Stomach smooth muscle (tissue), 2 donors: ENCODE data around the gene SLC38A10.

Experiments used
- H3K27ac ChIP-seq: one replicate; pipeline ENCODE4 v1.7.0; 2013; ENCODE audit warnings: mild to moderate bottlenecking, low read length, inconsistent platforms
- H3K27me3 ChIP-seq, 2 donors: one replicate each; pipeline ENCODE4 v1.7.0; 2013; ENCODE audit warnings: low read length in 2 of 2; ENCODE audit not compliant: insufficient read depth in 2 of 2, control insufficient read depth in 1 of 2
- H3K36me3 ChIP-seq, 2 donors: one replicate each; pipeline ENCODE4 v1.7.0; 2013; ENCODE audit warnings: low read length in 2 of 2; ENCODE audit not compliant: control insufficient read depth in 2 of 2, insufficient read depth in 2 of 2
- H3K4me1 ChIP-seq: one replicate; pipeline ENCODE4 v1.7.0; 2013; ENCODE audit warnings: low read length; ENCODE audit not compliant: control insufficient read depth, insufficient read depth
- H3K4me3 ChIP-seq, 2 donors: one replicate each; pipeline ENCODE4 v1.7.0; 2013; ENCODE audit warnings: low read length in 2 of 2
- H3K9ac ChIP-seq, 2 donors: one replicate each; pipeline ENCODE4 v1.7.0; 2013; ENCODE audit warnings: low read length in 2 of 2, mild to moderate bottlenecking in 1 of 2
- H3K9me3 ChIP-seq, 2 donors: one replicate each; pipeline ENCODE4 v1.7.0; 2013; ENCODE audit warnings: low read length in 2 of 2; ENCODE audit not compliant: control insufficient read depth in 2 of 2
- donor health status: healthy.
- donor health status: Pancreatic carcinoma.

Gene SLC38A10

DNA sequence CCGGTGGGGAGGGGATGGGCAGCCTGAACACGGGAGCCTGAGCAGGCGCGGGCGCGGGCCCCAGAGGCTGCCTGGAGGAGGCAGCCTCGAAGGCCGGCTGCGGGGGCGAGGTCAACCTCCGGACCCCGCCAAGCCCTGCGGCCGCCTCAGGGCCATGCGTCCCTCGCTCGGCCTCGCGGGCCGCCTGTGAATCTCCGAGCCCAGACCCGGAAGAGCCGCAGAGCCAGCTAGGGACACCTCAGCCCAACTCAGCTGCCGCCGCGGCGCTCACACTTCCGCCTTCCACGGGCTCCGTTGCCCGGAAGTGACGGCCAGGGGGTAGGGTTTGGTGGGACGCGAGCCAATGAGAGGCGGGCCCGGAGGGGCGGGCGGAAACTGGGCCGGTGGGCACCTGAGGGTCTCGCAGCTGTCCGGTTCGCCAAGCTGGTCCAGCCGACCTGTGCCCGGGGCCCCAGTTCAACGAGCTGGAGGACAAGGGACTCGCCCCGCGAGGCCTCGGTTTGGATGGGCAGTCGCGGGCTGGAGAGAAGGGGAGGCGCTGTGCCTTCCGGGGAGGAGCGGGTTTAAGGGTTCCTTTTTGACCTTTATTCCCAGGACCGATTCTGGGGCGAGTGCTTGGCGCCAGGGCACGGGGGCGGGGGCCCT is at the start of gene SLC38A10:
SLC38A10 (minus strand) TSS at position 277 of the 645 bp plus-strand sequence. CDS start 386 bp downstream, outside the sequence.
- H3K4me1 ChIP-seq, result peaks cover 24% of the 10 kb centered on the region
- H3K27ac ChIP-seq, result peak within 1 kb of the TSS; percentile 94
- H3K27me3 ChIP-seq, result no peaks in the 10 kb centered on the region
- H3K9me3 ChIP-seq, result no peaks in the 10 kb centered on the region
- H3K4me3 ChIP-seq, result peak within 1 kb of the TSS; percentile 64 to 87
- peak within 1 kb of the TSS; percentile 58 to 90 for H3K9ac ChIP-seq
- peaks cover 0 to 3% of the 10 kb centered on the region in 2 donors for H3K36me3 ChIP-seq

DNA sequence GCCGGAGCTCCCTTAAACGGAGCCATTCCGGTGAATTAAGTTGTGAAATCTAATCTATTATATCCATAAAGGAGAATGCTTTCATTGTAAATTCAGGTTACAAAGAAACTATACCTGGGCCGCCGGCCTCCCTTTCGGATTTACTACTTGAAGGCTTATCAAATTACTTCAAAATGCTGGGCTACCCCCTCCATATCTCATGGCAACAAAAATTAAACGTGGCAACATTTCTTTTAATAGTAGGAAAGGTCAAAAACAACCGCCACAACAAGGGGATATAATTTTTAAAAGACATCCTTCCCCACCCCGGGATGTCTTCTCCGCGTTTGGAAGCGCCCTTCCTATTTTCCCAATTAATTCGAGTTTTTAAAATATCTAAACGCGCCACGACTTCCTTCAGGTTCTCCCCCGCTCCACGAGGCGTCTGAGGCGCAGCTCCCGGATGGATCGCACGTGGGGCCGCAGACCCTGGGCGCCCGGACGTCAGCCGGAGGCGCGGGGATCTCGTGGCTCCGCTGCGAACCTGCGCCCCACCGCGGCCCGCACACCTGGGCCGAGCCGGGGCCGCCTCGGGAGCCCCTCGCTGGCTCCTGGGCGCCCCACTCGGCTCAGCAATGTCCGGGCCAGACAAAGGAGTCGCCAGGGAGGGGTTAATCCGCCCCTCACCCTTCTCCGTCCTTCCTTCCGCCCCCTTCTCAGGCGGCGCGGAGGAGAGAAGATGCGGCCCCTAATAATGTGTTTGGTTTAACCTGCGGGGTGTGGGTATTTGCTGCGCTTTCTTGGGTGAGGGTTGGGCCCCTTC is 47.4 kb upstream of the SLC38A10 start:
- H3K9me3 ChIP-seq, result no peaks in the 10 kb centered on the region
- H3K36me3 ChIP-seq, result no peaks in the 10 kb centered on the region
- peaks cover 55% of the 10 kb centered on the region for H3K4me1 ChIP-seq
- peak overlapping the region; percentile 89 to 94 for H3K4me3 ChIP-seq
- no peaks in the 10 kb centered on the region for H3K27me3 ChIP-seq
- peak overlapping the region; percentile 86 to 91 for H3K9ac ChIP-seq
- H3K27ac ChIP-seq, result peak overlapping the region; percentile 96

DNA sequence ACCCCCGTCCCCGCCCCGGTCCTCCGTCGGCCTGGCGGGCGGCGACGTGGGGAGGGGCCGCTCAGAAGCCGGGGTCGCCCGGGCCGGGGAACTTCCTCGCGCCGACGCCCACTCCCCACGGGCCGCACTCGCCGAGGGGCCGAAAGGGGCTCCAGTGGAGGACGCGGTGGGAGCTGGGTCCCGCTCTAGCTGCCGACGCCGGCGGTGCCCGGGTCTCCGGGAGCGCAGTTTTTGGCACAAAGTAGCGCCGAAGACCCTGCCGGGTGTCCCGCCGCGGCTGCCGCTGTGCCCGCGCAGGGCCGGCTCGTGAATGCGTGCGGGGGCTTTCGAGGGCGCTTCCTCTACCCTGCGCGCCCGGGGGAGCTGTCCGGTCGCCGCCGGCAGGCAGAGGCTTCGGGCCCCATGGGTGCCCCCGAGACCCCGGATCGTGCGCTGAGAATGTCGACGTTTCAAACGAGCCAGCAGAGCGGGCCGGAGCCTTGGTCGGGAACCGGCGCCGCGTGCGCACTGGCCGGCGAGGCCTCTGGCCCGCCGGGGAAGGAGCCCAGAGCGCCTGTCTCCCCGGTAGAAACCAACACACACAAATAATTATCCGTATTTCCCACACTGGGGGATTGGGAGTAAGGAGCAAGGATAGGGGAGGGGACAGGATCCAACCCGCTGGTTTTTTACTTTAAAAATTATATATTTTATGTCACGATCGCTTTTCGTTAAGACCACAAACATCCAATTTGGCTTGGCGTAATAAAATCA is 46.6 kb upstream of the SLC38A10 start:
- H3K36me3 ChIP-seq, result no peaks in the 10 kb centered on the region
- H3K9ac ChIP-seq, result peak overlapping the region; percentile 86 to 91
- peaks cover 59% of the 10 kb centered on the region for H3K4me1 ChIP-seq
- peak overlapping the region; percentile 89 to 94 for H3K4me3 ChIP-seq
- no peaks in the 10 kb centered on the region for H3K27me3 ChIP-seq
- peak overlapping the region; percentile 96 for H3K27ac ChIP-seq
- H3K9me3 ChIP-seq, result no peaks in the 10 kb centered on the region

DNA sequence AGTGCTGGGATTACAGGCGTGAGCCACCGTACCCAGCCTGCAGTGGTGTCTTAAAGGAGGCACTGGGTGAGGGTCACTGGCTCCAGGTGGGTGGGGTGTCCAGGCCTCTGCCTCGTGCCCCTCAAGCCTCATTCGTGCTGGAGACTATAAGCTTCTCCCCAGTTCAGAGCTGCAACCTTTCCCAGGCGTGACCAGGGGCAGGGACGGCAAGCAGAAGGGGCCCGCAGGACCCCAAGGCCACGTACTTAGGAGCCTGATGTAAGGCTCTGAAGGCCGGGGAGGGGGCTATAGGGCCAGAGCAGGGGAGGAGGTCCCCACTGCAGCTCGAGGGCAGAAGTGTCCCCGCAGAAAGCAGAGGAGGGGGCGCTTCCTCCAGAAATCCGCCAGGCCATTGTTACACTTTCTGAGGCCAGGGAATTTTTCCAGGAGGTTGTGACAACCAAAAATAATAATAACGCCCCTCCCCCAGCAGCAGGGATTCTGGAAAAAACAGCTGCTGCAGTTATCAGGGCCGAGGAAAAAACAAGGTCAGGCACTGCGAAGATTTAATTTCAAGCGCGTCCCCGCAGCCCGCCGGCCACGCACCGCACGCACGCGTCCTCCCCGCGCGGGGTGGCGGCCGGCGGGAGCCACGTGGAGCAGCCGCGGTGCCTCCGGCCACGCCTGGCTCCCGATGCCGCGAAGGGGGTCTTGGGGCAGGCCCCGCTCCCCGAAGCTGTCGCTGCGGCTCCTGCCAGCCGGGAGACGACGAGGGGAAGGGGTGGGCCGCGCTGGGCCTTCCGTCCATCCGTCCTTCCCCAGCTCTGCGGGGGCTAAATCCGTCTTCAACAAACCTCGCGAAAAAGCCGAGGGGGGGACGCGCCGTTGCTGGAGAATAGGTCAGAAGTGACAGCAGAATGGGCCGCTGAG is 45.8 kb upstream of the SLC38A10 start:
- Histone ChIP-seq H3K4me3 (peak overlapping the region; percentile 89 to 94), H3K36me3 (no peaks in the 10 kb centered on the region), H3K27me3 (no peaks in the 10 kb centered on the region), H3K9me3 (no peaks in the 10 kb centered on the region), H3K9ac (peak overlapping the region; percentile 86 to 91), H3K4me1 (peaks cover 60% of the 10 kb centered on the region), H3K27ac (peak overlapping the region; percentile 96)

DNA sequence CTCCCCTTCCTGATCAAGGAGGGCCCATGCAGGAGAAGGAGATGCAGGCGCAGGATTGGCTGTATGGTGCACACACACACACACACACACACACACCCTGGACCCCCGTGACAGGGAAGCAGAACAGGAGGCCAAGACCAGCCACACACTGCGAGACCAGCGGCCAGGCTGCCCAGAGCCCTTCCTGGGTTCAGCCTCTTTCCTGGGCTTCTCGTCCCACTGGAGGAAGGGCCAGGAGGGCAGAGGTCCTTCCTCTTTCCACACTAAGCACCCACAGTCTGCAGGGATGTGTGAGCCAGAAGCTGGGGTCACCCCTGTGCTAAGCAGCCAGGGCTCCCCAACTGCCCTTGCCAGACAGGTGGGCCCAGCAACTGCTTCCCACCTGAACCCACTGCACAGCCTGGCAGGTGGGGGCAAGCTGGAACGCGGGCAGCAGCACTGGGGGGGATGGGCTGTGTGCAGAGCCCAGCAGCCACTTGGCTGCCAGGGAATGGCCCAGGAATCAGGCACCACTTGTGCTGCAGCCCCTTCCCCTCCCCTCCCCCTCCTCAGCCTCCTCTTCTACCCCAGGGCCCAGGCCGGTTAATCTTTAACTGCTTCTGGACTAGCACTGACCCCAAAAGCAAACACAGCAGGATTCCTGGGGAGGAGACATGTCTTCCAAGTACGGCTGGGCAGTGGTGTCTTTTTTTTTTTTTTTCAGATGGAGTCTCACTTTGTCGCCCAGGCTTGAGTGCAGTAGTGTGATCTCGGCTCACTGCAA is 44.6 kb upstream of the SLC38A10 start:
- Histone ChIP-seq H3K9ac (peak overlapping the region in 1 of 2 donors; percentile 13), H3K9me3 (no peaks in the 10 kb centered on the region), H3K4me3 (peak overlapping the region in 1 of 2 donors; percentile 40), H3K4me1 (peaks cover 61% of the 10 kb centered on the region), H3K36me3 (no peaks in the 10 kb centered on the region), H3K27me3 (no peaks in the 10 kb centered on the region), H3K27ac (peak overlapping the region; percentile 24)

DNA sequence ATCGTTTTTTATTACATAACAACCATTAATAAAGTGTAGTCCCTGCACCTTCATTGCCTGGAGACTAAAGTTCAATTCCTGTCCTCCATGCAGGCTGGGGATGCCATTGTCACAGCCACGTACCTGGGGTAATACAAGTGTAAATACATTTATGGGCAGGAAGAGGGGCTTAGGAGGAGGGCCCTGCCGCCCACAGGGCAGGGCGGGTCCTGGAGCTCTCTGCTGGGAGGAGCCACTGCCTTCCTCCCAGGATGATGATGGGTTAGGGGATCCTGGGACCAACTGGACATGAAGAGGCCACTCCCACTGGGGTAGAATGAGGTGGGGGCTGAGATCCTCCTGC is 44.1 kb upstream of the SLC38A10 start:
- no peak overlapping the region for H3K4me3 ChIP-seq

DNA sequence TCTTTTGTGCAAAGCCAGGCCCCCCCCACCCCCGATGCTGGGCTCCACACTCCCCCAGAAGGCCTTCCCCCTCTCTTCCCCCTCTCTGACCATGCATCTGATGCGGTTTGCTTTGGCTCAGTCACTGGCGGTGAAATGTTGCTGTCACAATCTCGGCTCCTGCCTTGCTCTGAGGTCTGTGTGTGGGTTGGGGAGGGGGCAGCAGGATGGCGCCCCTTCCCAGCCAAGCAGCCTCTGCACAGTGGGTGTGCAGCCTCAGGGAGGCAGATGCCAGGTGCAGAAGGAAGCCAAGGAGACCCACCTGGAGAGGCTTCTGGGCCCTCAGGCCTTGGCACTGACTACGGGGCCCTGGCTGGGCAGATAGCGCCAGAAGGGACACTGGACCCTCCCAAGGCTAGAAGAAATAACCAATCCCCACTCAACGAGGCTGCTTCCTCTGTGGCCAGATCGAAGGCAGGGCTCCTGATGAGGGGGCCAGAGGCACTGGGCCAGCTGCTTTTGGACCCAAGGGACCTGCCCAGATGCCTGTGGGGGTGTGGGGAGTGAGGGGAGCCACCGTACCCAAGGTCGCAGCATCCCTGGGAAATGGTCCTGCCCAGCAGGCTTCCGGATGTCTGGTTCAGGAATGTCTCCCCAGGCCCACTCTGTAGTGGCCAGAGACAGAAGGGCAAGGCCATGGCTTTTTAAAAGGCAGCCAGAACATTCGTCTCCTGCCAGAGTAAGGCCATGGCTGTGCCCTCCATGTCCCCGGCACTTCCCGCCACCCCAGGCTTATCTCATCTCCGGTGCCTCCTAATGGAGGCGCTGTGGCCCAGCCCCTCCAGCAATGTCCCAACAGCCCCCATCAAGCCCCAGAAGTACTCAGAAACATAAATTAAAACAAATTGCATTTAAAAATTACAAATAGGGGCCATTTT is 43.4 kb upstream of the SLC38A10 start:
- Histone ChIP-seq H3K4me1 (peaks cover 63% of the 10 kb centered on the region), H3K4me3 (no peak overlapping the region), H3K9me3 (no peaks in the 10 kb centered on the region), H3K27me3 (no peaks in the 10 kb centered on the region), H3K27ac (peak overlapping the region; percentile 24), H3K9ac (peak overlapping the region in 1 of 2 donors; percentile 5), H3K36me3 (no peaks in the 10 kb centered on the region)

More for the DNA sequence above, 44.1 kb upstream of the SLC38A10 start:
- no peaks in the 10 kb centered on the region for H3K27me3 ChIP-seq
- no peaks in the 10 kb centered on the region for H3K36me3 ChIP-seq
- peaks cover 63% of the 10 kb centered on the region for H3K4me1 ChIP-seq
- H3K9ac ChIP-seq, result peak overlapping the region in 1 of 2 donors; percentile 13
- H3K27ac ChIP-seq, result peak overlapping the region; percentile 24
- no peaks in the 10 kb centered on the region for H3K9me3 ChIP-seq

DNA sequence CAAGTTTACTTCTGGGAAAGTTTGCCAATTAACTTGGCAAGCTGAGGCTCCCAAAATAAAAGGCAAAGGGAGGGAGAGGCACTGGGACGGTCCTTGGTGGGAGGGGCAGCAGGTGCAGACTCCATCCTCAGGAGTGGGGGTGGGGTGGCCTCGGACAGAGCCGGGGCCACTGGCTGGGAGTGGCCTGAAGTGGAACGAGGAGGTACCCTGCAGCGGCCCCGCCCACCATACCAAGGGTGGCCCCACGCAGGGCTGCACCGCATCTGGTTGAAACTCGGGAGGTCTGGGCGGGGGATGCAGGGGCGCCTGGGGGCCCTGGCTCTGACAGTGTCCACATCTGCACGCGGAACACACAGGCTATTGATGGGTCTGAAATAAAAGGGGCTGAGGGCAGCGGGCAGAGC is 42.4 kb upstream of the SLC38A10 start:
- no peak overlapping the region for H3K27ac ChIP-seq
- no peak overlapping the region for H3K9ac ChIP-seq
- H3K27me3 ChIP-seq, result no peaks in the 10 kb centered on the region
- H3K4me3 ChIP-seq, result no peak overlapping the region
- H3K36me3 ChIP-seq, result no peaks in the 10 kb centered on the region
- no peaks in the 10 kb centered on the region for H3K9me3 ChIP-seq
- H3K4me1 ChIP-seq, result peaks cover 60% of the 10 kb centered on the region

DNA sequence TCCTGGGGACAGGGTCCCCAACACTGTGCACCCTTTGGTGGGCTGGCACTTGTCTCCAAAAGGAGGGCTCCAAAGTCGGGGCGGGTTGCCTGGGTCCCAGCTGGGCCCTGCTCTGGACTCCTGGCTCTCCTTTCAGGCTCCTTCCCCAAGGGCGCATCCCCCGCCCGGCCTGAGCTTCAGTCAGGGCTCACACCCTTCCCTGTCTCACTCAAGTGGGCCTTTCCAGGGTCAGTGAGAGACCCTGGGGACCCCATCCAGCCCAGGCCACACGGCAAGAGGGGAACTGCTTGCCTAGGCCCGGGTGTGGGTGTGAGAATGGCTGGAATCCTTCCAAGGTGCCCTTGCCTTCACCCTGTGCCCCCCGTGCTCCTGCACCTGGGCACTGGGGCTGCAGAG is 41.8 kb upstream of the SLC38A10 start:
- H3K4me1 ChIP-seq, result peaks cover 59% of the 10 kb centered on the region
- no peaks in the 10 kb centered on the region for H3K9me3 ChIP-seq
- H3K36me3 ChIP-seq, result no peaks in the 10 kb centered on the region
- H3K27ac ChIP-seq, result no peak overlapping the region
- no peak overlapping the region for H3K4me3 ChIP-seq
- peak overlapping the region; percentile 27 to 36 for H3K9ac ChIP-seq
- no peaks in the 10 kb centered on the region for H3K27me3 ChIP-seq
